Measurements from ENCODE around the gene SUGCT.

Gene SUGCT

DNA sequence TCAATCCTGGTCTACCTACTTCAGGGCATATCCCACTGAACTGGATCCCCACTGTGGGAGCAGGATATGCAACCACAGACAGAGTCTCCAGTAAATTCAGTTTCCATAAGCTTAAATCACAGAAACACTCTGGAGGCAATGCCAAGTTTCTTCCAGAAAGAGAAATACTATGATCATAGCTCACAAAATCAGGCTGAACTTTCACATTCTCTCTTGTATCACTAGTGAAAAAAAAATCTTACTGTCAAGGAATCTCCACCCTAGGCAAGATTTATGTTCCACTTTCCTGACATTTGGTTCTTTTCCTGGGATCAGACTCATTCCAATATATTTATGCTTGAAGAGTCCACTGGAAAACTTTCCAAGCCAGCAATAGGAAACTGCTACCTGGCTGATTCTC is 749.0 kb downstream of the SUGCT start:
- no peak for TF ChIP-seq EZH2phosphoT487 (IDR thresholded peaks at IDR 0.05; ENCODE audit: borderline replicate concordance)
- TF ChIP-seq, protein P1, sequence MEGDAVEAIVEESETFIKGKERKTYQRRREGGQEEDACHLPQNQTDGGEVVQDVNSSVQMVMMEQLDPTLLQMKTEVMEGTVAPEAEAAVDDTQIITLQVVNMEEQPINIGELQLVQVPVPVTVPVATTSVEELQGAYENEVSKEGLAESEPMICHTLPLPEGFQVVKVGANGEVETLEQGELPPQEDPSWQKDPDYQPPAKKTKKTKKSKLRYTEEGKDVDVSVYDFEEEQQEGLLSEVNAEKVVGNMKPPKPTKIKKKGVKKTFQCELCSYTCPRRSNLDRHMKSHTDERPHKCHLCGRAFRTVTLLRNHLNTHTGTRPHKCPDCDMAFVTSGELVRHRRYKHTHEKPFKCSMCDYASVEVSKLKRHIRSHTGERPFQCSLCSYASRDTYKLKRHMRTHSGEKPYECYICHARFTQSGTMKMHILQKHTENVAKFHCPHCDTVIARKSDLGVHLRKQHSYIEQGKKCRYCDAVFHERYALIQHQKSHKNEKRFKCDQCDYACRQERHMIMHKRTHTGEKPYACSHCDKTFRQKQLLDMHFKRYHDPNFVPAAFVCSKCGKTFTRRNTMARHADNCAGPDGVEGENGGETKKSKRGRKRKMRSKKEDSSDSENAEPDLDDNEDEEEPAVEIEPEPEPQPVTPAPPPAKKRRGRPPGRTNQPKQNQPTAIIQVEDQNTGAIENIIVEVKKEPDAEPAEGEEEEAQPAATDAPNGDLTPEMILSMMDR (conservative IDR thresholded peaks at IDR 0.05; ENCODE audit: low read length) = no peak

DNA sequence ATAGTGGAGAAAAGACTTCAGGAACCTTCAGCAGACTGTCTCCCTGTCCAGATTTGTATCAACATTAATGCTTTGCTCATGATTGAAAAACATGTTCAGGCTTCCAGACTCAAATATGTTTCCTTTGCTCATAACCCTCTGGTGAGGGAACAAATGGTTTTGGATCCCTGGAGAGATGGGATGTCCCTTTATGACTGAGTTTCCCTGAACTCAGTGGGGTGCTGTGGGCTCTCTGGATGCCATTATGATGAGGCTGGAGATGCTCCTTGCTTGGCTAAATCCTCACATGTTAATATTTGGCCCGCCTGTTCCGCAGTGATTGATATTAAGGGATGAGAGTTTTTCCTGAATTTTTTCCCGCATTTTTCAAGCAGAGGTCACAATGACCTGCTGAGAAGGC is 749.4 kb downstream of the SUGCT start:
- H3K9me2 ChIP-seq (replicated peaks; ENCODE audit: low read depth, low read length) = no peaks in the 10 kb centered on the region
- H3F3A ChIP-seq (ENCODE audit: low read depth) = no peaks in the 10 kb centered on the region
- H3K79me2 ChIP-seq (ENCODE audit: insufficient read depth, low read length) = no peaks in the 10 kb centered on the region
- H4K20me1 ChIP-seq (ENCODE audit: insufficient read depth, low read length, poor library complexity, severe bottlenecking) = no peaks in the 10 kb centered on the region
- no peak overlapping the region for H3K9ac ChIP-seq (ENCODE audit: low read depth, low read length, poor library complexity, severe bottlenecking)
- H3K4me2 ChIP-seq (ENCODE audit: low read depth, low read length, poor library complexity, severe bottlenecking) = no peak overlapping the region
- H3K4me1 ChIP-seq (ENCODE audit: insufficient read depth, low read length, poor library complexity, severe bottlenecking) = no peaks in the 10 kb centered on the region
- no peak for TF ChIP-seq EZH2phosphoT487 (IDR thresholded peaks at IDR 0.05; ENCODE audit: borderline replicate concordance)
- TF ChIP-seq, protein P1 (conservative IDR thresholded peaks at IDR 0.05; ENCODE audit: low read length) = no peak
- no peaks in the 10 kb centered on the region for H3K36me3 ChIP-seq (ENCODE audit: insufficient read depth, low read length)
- H3K4me3 ChIP-seq (ENCODE audit: low read length, poor library complexity, severe bottlenecking) = no peak overlapping the region
- no peak overlapping the region for H2AFZ ChIP-seq (ENCODE audit: low read length)
- no peaks in the 10 kb centered on the region; the same call in 1 of the 2 replicates for H3K9me3 ChIP-seq (ENCODE audit: insufficient read depth, low read depth, low read length)
- H3K27me3 ChIP-seq (ENCODE audit: insufficient read depth, low read length, poor library complexity, severe bottlenecking) = no peaks in the 10 kb centered on the region

More for the DNA sequence above, 749.0 kb downstream of the SUGCT start:
- no peaks in the 10 kb centered on the region for H3K36me3 ChIP-seq (ENCODE audit: insufficient read depth, low read length)
- H3F3A ChIP-seq (ENCODE audit: low read depth) = no peaks in the 10 kb centered on the region
- H3K4me1 ChIP-seq (ENCODE audit: insufficient read depth, low read length, poor library complexity, severe bottlenecking) = no peaks in the 10 kb centered on the region
- no peak overlapping the region for H3K9ac ChIP-seq (ENCODE audit: low read depth, low read length, poor library complexity, severe bottlenecking)
- H3K9me3 ChIP-seq (ENCODE audit: insufficient read depth, low read depth, low read length) = no peaks in the 10 kb centered on the region; the same call in 1 of the 2 replicates
- no peak overlapping the region for H2AFZ ChIP-seq (ENCODE audit: low read length)
- no peaks in the 10 kb centered on the region for H4K20me1 ChIP-seq (ENCODE audit: insufficient read depth, low read length, poor library complexity, severe bottlenecking)
- H3K4me3 ChIP-seq (ENCODE audit: low read length, poor library complexity, severe bottlenecking) = no peak overlapping the region
- no peak overlapping the region for H3K4me2 ChIP-seq (ENCODE audit: low read depth, low read length, poor library complexity, severe bottlenecking)
- H3K79me2 ChIP-seq (ENCODE audit: insufficient read depth, low read length) = no peaks in the 10 kb centered on the region
- no peaks in the 10 kb centered on the region for H3K27me3 ChIP-seq (ENCODE audit: insufficient read depth, low read length, poor library complexity, severe bottlenecking)
- no peaks in the 10 kb centered on the region for H3K9me2 ChIP-seq (replicated peaks; ENCODE audit: low read depth, low read length)

DNA sequence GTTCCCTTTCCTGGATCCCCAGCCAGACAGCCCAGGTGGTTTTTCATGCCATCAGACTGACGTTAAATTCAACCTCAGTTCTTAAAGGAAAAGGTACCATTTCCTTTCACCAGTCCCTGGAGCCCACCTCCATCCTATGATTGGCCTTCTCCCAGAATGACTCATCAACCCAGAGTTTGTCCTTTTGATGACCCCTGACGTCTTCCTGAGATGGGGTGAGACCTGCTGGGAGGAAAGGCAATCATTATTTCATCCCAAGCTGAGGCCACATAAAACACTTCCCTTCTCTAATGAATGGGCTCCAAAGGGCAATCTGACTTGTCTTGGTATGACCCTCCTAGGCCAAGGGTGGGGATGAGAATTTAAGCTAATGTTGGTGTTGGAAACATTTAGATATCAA is 750.7 kb downstream of the SUGCT start:
- Histone ChIP-seq H3K36me3 (ENCODE audit: insufficient read depth, low read length) (no peaks in the 10 kb centered on the region), H3K9me3 (ENCODE audit: insufficient read depth, low read depth, low read length) (peaks cover 1% of the 10 kb centered on the region; the same call in 1 of the 2 replicates), H3F3A (ENCODE audit: low read depth) (no peaks in the 10 kb centered on the region), H3K9ac (ENCODE audit: low read depth, low read length, poor library complexity, severe bottlenecking) (no peak overlapping the region), H3K4me3 (ENCODE audit: low read length, poor library complexity, severe bottlenecking) (no peak overlapping the region), H3K9me2 (replicated peaks; ENCODE audit: low read depth, low read length) (no peaks in the 10 kb centered on the region), H3K79me2 (ENCODE audit: insufficient read depth, low read length) (no peaks in the 10 kb centered on the region), H3K4me1 (ENCODE audit: insufficient read depth, low read length, poor library complexity, severe bottlenecking) (no peaks in the 10 kb centered on the region), H3K4me2 (ENCODE audit: low read depth, low read length, poor library complexity, severe bottlenecking) (no peak overlapping the region), H2AFZ (ENCODE audit: low read length) (no peak overlapping the region), H3K27me3 (ENCODE audit: insufficient read depth, low read length, poor library complexity, severe bottlenecking) (no peaks in the 10 kb centered on the region), H4K20me1 (ENCODE audit: insufficient read depth, low read length, poor library complexity, severe bottlenecking) (no peaks in the 10 kb centered on the region)
- TF ChIP-seq, protein P1 (conservative IDR thresholded peaks at IDR 0.05; ENCODE audit: low read length) = no peak
- no peak for TF ChIP-seq EZH2phosphoT487 (IDR thresholded peaks at IDR 0.05; ENCODE audit: borderline replicate concordance)
